AG09309 (cell line): ENCODE measurements around the gene HECTD4.

Experiments used
- DNase-seq: peaks from one replicate; pipeline ENCODE4 v3.0.0-alpha.2; 2010; ENCODE audit warnings: low read depth
- H3K4me3 ChIP-seq: 2 replicates; pipeline ENCODE4 v1.5.1; 2011; ENCODE audit warnings: mild to moderate bottlenecking, low read depth, low read length, moderate library complexity; ENCODE audit not compliant: control insufficient read depth
- TF ChIP-seq, protein P1 (sequence below): IDR thresholded peaks from 2 replicates; pipeline ENCODE4 v1.5.1; 2011; ENCODE audit warnings: mild to moderate bottlenecking, low read depth, low read length, inconsistent platforms; ENCODE audit not compliant: insufficient read depth, control insufficient read depth; ENCODE audit errors: missing control alignments

HECTD4 gene

DNA sequence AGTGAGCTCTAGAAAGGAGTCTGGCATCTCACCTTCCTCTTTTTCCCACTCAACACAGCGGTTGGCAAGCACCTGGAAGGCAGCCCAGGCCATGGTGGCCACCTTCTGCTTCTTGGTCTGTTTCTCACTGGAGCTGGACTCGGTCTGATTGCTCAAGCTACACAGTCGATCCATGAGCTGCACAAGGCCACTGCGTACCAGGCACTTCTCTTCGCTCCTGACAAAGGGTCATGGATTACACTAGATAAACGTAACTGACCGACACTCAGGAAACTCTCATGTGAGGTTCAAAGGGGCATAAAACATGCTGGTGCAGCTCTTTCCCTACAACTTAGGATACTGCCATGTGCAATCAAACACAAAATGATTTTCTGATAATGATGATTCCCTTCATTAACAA, 143.2 kb downstream of the HECTD4 start:
- DNase-seq: no peak
- TF ChIP-seq, protein P1, sequence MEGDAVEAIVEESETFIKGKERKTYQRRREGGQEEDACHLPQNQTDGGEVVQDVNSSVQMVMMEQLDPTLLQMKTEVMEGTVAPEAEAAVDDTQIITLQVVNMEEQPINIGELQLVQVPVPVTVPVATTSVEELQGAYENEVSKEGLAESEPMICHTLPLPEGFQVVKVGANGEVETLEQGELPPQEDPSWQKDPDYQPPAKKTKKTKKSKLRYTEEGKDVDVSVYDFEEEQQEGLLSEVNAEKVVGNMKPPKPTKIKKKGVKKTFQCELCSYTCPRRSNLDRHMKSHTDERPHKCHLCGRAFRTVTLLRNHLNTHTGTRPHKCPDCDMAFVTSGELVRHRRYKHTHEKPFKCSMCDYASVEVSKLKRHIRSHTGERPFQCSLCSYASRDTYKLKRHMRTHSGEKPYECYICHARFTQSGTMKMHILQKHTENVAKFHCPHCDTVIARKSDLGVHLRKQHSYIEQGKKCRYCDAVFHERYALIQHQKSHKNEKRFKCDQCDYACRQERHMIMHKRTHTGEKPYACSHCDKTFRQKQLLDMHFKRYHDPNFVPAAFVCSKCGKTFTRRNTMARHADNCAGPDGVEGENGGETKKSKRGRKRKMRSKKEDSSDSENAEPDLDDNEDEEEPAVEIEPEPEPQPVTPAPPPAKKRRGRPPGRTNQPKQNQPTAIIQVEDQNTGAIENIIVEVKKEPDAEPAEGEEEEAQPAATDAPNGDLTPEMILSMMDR: no peak
- H3K4me3 ChIP-seq: no peak overlapping the region

DNA sequence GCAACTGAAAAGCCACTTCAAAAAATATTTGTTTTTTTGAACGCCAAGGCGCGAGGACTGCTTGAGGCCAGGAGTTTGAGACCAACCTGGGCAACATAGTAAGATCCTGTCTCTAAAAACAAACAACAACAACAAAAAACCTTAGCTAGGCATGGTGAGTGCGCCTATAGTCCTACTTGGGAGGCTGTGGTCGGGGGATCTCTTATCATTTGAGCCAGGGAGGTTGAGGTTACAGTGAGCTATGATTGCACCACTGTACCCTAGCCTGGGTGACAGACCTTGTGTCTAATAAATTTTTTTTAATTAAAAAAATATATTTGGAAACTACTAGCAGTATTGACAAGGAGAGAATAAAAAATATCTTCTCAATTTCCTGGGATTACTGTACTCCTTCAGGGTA, 143.8 kb downstream of the HECTD4 start:
- no peak overlapping the region for H3K4me3 ChIP-seq
- DNase-seq: no peak
- TF ChIP-seq, protein P1: no peak

DNA sequence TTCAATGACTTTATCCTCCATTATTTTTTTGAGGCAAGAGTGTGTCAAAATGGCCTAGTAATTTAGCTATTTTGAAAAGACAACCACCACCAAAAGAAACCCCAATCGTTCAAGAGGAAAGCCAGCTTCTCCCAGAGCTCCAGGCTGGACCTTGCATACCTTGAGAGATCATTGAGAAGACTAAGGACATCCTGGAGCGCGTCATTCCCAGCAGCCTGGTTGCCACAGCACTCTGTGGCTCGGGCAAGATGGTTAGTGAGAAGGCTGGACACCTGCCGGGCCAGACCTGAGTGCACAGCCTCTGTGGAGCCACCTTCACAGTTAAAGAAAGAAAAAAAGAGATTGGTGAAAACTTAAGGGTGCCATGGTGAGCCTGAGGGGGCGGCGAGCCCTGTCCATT, 145.4 kb downstream of the HECTD4 start:
- TF ChIP-seq, protein P1: no peak

DNA sequence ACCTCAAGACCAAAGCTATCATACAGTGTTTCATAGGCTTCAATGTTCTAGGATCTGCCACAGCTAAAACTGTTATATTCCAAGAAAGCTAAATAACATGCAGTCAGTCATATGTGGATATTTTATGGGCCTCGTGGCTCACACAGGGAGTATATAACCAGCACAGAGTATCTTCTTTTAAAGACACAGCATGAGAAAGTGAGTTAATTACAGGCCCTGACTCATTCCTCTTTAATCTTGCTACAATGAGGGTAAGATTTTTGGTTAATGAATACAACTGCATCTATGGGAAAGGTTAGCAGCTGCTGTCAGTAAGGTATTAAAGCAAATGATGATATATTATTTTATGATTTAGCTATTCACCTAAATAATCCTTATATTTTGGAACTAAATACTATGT, 145.8 kb downstream of the HECTD4 start:
- no peak overlapping the region for H3K4me3 ChIP-seq
- no peak for DNase-seq
- TF ChIP-seq, protein P1: no peak

More for the DNA sequence above, 145.4 kb downstream of the HECTD4 start:
- no peak overlapping the region for H3K4me3 ChIP-seq
- DNase-seq: no peak

DNA sequence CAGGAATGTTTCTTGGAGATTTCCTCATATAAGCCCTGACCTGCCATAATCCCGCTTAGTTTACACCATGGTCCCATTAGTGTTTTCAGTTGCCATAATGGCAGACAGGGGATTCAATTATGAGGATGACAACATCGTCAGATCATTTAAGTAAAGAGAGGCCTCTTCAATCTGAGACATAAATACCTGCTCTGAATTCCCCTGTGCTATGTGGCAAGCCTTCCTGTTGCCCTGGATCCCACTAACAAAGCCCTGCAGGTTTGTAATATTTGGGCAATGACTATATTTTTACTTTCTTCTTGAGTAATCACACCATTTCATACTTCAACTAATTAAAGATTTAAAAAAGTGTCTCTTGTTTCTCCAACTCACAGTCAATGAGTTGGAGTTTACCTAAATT, 147.9 kb downstream of the HECTD4 start:
- no peak overlapping the region for H3K4me3 ChIP-seq
- TF ChIP-seq, protein P1: no peak
- no peak for DNase-seq

DNA sequence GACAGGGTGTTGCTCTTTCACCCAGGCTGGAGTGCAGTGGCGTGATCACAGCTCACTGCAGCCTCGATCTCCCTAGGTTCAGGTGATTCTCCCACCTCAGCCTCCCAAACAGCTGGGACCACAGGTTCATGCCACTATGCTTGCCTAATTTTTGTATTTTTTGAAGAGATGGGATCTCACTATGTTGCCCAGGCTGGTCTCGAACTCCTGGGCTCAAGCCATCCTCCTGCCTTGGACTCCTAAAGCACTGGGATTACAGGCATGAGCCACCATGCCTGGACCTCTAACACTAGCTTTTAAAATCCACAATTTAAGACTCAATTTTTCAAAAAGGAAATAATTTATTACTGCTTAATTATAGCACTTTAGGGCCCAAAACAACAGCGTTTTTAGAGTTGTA, 149.0 kb downstream of the HECTD4 start:
- no peak for DNase-seq
- TF ChIP-seq, protein P1: no peak

DNA sequence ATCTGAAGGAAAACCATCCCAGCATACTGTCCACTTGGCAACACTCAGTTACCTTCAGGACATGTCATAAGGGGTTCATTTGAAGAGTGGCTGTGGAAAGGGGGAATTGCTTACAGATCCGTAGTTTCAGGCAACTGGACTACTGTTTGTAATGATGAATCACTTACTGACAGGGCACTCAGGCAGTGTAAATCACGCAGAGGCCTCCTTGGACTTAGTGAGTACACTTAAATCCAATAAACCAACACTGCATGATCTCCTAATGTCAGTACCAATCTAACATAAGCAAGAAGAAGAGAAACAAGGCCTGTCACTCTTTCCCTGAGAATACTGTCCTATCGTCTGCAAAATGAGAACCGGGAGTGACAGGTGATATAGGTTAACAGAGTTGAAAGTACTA, 152.1 kb downstream of the HECTD4 start:
- DNase-seq: no peak
- no peak overlapping the region for H3K4me3 ChIP-seq
- TF ChIP-seq, protein P1: no peak

More for the DNA sequence above, 149.0 kb downstream of the HECTD4 start:
- no peak overlapping the region for H3K4me3 ChIP-seq
